ENCODE data around the gene HOXB4. TPM values are rescaled to one million over a fixed set of nuclear protein-coding genes. Genes with fewer than 3 reads are reported as not detected.

The HOXB4 gene
- total RNA-seq, 2 experiments from 2014 or later, result 7.4 to 8.9 TPM

DNA sequence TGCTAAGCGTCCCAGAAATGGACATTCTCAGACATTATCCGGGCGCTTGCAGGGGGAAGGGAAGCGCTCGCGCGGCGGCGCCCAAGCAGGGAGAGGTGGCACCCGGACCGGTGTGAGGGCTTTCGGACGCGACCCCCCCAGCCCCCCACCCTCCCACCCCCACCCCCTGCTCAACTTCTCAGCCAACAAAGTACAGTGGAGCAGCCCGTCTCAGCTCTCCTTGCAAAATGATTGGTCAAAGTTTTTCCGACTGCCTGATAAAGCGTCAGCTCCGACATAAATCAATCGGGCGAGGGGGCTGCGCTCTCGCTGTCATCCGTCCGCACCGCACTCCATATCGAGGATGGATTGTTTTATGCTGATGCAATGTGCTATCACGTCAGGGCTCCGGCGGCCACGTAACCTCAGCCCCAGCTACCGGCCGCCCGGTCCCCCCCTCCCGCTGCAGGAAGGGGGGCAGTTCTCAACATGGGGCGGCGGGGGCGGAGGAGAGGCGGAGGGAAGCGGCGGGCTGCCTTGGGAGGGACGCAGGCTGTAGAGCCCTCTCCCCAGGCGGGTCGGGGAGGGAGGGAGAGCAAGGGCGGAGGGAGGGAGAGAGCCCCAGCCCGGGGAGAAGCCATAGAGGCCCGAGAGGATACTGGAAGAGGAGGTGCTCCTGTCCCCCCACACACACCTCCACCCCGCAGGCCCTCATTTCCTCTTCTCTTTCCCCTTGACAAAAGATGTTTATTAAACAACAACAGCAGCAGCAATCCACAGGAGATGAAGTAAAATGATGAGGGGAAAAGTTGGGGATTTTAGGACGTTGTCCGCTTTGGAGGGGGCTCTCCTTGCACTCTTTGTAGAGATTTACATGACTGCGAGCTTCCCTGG is 48.3 kb upstream of the HOXB4 start, which contains the start of gene HOXB9:
HOXB9 (minus strand) TSS at position 114 of the 873 bp plus-strand sequence; CDS start at position 25, 89 bp downstream.
- no peak for DNase-seq (ENCODE audit: low spot score)
- Histone ChIP-seq H3K9me3 (ENCODE audit: low read length) (no peaks in the 10 kb centered on the region), H4K20me1 (ENCODE audit: insufficient read depth, low read length) (no peaks in the 10 kb centered on the region), H3K4me3 (ENCODE audit: low read depth, low read length, poor library complexity, severe bottlenecking) (no peak within 1 kb of the TSS), H3K4me1 (ENCODE audit: insufficient read depth, low read length, poor library complexity, severe bottlenecking) (no peaks in the 10 kb centered on the region), H3K9me2 (ENCODE audit: insufficient read depth, low read length) (no peaks in the 10 kb centered on the region), H3K4me2 (ENCODE audit: low read length) (no peak within 1 kb of the TSS), H3K36me3 (ENCODE audit: insufficient read depth, low read length) (no peaks in the 10 kb centered on the region), H2AFZ (ENCODE audit: low read length) (no peak within 1 kb of the TSS), H3K27ac (ENCODE audit: low read depth, low read length, poor library complexity, severe bottlenecking) (no peak within 1 kb of the TSS), H3K79me2 (ENCODE audit: insufficient read depth, low read depth, low read length) (no peaks in the 10 kb centered on the region)
- BruUV-seq (replicated peaks), result no TSS peak
- intact Hi-C loops (cut with micrococcal nuclease; ENCODE audit: unreplicated experiment), result no loop called here
- ChIA-PET POLR2A (no interaction called here), CTCF (ENCODE audit: unreplicated experiment) (no interaction called here)
- TF ChIP-seq, protein P1, sequence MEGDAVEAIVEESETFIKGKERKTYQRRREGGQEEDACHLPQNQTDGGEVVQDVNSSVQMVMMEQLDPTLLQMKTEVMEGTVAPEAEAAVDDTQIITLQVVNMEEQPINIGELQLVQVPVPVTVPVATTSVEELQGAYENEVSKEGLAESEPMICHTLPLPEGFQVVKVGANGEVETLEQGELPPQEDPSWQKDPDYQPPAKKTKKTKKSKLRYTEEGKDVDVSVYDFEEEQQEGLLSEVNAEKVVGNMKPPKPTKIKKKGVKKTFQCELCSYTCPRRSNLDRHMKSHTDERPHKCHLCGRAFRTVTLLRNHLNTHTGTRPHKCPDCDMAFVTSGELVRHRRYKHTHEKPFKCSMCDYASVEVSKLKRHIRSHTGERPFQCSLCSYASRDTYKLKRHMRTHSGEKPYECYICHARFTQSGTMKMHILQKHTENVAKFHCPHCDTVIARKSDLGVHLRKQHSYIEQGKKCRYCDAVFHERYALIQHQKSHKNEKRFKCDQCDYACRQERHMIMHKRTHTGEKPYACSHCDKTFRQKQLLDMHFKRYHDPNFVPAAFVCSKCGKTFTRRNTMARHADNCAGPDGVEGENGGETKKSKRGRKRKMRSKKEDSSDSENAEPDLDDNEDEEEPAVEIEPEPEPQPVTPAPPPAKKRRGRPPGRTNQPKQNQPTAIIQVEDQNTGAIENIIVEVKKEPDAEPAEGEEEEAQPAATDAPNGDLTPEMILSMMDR (conservative IDR thresholded peaks at IDR 0.05; ENCODE audit: low read length), result no peak
- TF ChIP-seq EZH2phosphoT487 (IDR thresholded peaks at IDR 0.05; ENCODE audit: borderline replicate concordance, low read depth, low read length), result no peak

DNA sequence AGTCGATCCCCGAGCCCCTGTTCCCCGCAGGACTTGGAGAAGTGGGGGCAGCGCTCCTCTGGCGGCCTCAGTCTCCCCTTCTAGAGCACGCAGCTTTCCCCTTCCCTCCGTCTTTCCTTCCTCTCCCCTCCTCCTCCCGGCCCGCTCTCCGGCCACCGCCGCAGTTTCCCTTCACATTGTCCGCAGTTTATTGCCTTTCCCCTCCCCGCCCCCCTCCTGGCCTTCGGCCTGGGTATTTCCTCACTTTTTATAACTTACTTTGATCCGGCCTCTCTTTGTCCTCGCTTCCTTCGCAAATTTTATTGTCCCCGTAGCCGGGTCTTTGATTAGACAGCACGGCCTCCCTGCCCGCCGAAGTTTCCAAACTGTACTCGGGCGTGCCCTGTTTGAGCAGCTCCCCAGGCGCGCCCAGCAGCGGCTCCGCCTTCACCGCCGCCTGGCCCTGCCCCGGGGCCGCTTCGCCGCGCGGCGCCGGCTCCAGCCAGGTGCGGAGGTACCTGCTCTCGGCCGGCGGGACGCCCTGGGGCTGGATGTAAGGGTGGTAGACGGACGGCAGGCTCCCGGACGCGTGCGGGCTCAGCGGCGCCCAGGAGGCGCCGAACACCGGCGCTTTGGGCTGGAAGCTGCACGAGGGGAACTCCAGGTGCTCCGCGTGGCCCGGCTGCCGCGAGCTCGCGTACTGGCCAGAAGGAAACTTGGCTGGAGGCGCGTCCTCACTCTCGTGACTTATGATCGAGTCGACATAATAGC is 47.5 kb upstream of the HOXB4 start:
- intact Hi-C loops (cut with micrococcal nuclease; ENCODE audit: unreplicated experiment), result no loop called here
- Histone ChIP-seq H3K4me2 (ENCODE audit: low read length) (no peak overlapping the region), H3K9me2 (ENCODE audit: insufficient read depth, low read length) (no peaks in the 10 kb centered on the region), H3K4me1 (ENCODE audit: insufficient read depth, low read length, poor library complexity, severe bottlenecking) (no peaks in the 10 kb centered on the region), H3K9me3 (ENCODE audit: low read length) (no peaks in the 10 kb centered on the region), H3K27ac (ENCODE audit: low read depth, low read length, poor library complexity, severe bottlenecking) (no peak overlapping the region), H3K4me3 (ENCODE audit: low read depth, low read length, poor library complexity, severe bottlenecking) (no peak overlapping the region), H3K36me3 (ENCODE audit: insufficient read depth, low read length) (no peaks in the 10 kb centered on the region), H3K79me2 (ENCODE audit: insufficient read depth, low read depth, low read length) (no peaks in the 10 kb centered on the region), H4K20me1 (ENCODE audit: insufficient read depth, low read length) (no peaks in the 10 kb centered on the region), H2AFZ (ENCODE audit: low read length) (no peak overlapping the region)
- ChIA-PET CTCF (ENCODE audit: unreplicated experiment) (no interaction called here), POLR2A (no interaction called here)
- BruUV-seq (replicated peaks), result no TSS peak
- no peak for DNase-seq (ENCODE audit: low spot score)
- TF ChIP-seq, protein P1 (conservative IDR thresholded peaks at IDR 0.05; ENCODE audit: low read length), result no peak
- 0 out of 2 replicates have a peak, but pooled peaks have one; percentile 93 for TF ChIP-seq EZH2phosphoT487 (IDR thresholded peaks at IDR 0.05; ENCODE audit: borderline replicate concordance, low read depth, low read length)

All from OCI-LY7 (cell line).